ENCODE data around the gene OGFOD2.

OGFOD2 gene

GRCh38 chr12:122977655-122978392, 2.8 kb downstream of the OGFOD2 start:
- no peak for DNase-seq (ENCODE audit: low read depth in 2 of 2)

- no peak for DNase-seq (ENCODE audit: low read depth in 2 of 2)
Measured at GRCh38 chr12:122978507-122978955, 3.5 kb downstream of the OGFOD2 start.

DNA sequence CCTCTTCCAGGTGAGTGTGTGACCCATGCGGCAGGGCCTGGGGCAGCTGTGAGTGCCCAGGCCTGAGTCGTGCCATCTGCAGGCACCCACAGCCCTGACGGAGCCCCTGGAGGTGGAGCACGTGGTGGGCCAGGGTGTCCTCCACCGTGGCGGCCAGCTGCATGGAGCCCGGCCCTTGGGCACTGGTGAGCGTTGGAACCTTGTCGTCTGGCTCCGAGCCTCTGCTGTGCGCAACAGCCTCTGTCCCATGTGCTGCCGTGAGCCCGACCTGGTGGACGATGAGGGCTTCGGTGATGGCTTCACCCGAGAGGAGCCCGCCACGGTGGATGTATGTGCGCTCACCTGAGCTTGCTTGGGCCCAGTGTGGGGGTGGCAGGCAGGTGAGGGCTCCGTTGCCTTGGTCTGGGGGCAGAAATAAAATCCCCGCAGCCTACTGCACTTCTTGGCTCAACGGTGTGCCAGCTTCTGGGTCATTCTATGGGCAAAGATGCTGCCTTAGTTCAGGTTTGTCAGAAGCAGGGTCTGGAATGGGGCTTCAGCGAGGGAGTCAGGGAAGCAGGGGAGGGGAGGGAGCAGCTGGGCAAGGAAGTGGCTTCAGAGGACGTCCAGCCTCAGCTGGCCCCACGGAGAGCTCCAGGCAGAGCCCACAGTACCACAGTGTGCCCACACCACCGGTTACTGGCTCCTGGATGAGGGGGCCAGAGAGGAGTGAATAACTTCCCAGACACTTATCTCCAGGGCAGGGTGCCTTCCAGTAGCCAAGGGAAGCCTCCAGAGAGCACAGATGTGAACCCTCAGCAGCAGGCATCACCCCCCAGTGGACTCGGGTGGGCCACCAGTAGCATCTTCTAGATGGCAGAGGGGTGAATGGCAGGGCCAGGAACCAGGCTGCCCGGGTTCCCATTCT, 4.2 kb downstream of the OGFOD2 start:
- no peak for DNase-seq (ENCODE audit: low read depth in 2 of 2)

- DNase-seq (ENCODE audit: low read depth in 2 of 2): no peak
Measured at GRCh38 chr12:122979908-122980182, 4.8 kb downstream of the OGFOD2 start.

- peak in 1 of 2 experiments; percentile 25 for DNase-seq (ENCODE audit: low read depth in 2 of 2)
Measured at GRCh38 chr12:122980183-122981035, 5.4 kb downstream of the OGFOD2 start, which contains the start of gene ARL6IP4. ARL6IP4 (plus strand) TSS chr12:122980681; CDS start chr12:122981140, 459 bp downstream.

- DNase-seq (ENCODE audit: low read depth in 2 of 2): no peak
Measured at GRCh38 chr12:122981036-122981471, 6.0 kb downstream of the OGFOD2 start.

DNA sequence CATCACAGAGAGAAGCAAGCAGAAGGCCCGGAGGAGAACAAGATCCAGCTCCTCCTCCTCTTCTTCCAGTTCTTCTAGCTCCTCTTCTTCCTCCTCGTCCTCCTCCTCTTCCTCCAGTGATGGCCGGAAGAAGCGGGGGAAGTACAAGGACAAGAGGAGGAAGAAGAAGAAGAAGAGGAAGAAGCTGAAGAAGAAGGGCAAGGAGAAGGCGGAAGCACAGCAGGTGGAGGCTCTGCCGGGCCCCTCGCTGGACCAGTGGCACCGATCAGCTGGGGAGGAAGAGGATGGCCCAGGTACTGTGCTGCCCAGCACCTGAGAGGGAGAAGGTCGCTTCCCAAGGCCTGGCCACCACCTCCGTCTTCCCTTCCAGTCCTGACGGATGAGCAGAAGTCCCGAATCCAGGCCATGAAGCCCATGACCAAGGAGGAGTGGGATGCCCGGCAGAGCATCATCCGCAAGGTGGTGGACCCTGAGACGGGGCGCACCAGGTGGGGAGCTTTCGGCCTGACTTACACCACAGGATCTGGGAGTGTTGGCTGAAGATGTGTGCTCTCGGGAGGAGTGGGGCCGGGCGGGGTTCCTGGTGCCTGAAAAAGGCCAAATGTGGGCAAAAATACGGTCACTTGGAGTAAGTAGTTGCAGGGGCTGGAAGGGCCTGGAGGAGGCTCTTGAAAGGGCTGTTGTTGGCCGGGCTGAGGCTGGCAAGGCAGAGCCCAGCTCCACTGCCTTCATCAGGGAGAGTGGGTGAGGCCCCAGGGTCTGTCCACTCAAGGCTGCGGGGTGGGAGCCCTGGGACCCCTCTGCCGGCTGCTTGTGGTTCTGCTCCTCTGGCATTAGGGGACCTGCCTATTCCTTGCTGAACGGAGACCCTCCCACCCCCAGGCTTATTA, 6.8 kb downstream of the OGFOD2 start:
- DNase-seq (ENCODE audit: low read depth in 2 of 2): no peak

- no peak for DNase-seq (ENCODE audit: low read depth in 2 of 2)
Measured at GRCh38 chr12:122982477-122982815, 7.4 kb downstream of the OGFOD2 start.

DNA sequence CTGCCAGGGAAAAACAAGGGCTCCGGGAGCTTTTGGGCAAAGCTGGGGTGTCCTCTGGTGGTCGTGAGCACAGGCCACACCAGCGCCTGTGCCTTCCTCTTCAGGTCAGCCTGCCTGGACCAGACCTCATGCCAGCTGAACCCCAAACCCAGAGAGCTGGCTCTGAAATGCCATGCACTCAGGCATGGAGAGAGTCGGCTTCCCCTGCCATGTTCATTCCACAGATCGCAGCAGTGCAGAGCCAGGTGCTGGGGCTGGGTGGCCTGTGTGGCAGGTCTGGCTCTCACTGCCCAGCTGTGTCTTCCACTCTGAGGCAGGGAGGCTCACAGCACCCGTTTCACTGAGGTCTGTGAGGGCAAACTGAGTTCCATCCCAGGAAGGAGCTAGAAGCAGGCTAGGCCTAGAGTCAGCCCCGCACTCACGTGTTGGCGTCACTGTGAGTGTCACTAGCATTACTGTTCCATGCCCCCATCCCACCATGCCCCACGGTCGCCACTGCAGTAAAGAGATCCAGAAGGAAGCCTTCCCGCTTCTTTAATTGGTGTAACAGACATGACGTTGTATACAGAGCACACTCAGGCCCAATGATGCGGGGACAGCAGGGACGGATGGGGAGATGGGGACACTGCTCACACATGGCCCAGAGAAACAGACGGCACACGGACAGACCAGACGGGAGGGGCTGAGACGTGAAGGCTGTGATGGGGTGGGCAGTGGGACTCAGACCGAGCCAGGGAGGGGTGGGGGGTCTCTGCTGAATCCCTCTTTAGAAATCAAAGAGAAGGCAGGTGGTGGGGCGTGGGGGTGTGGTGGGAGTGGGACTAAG, 8.1 kb downstream of the OGFOD2 start:
- no peak for DNase-seq (ENCODE audit: low read depth in 2 of 2)

DNA sequence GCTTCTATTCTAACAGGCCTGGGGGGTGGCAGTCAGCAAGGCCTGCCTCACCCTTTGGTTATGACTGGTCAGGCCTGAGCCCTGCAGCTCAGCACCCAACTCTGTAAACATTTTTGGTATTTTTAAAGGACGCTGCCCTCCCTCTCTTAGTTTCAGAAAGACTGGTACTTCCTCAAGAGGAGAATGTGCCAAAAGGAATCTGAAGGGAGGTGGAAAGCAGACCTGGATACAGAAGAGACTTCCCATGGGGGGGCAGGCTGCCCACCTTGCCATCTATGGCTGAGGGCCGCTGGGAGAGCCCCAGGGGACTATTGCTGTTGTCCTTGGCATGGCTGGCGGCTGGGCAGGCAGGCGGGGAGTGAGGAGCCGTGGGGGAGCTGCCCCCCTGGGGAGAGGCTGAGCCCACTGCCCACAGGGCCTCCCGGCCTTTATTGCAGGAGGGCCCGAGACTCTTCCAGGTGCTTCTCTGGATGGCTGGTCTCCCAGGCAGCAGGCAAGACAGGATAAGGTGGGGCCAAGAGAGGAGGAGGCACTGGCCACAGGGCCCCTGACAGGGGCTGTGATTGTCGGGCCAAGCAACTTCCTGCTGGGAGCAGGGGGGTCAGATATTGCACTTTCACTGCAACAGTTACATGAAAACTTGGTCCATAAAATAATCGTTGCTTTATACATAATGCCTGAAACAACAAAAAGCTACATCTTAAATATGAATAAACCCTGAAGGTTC, 8.9 kb downstream of the OGFOD2 start:
- no peak for DNase-seq (ENCODE audit: low read depth in 2 of 2)

- DNase-seq (ENCODE audit: low read depth in 2 of 2): no peak
Measured at GRCh38 chr12:122984612-122985337, 9.7 kb downstream of the OGFOD2 start.

- DNase-seq (ENCODE audit: low read depth in 2 of 2): no peak
Measured at GRCh38 chr12:122985338-122986257, 10.6 kb downstream of the OGFOD2 start.

DNA sequence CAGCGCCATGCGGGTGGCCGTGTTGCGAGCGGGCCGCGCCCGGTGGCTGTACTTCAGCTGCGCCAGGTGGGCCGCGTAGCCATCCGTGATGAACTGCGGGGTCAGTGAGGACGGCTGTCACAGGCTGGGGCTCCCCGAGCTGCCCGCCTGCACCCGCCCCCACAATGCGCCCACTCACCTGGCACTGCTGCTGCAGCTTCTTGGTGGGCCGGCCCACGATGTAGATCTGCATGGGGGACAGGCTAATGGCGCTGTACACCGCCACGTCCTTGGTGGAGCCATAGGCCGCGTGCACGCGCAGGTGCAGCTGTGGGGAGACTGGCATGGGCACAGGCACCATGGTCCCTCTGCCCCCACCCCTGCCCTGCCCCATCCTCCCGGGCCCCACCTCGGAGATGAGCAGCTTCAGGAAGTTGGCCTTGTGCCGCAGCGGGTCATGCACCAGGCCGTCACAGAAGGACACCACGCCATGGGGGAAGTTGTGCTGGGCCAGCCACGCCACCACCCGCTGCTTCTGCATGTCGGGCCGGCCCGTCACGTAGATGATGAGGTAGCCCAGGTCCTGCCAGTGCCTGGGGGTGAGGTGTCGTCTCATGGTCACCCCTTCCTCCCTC, 11.3 kb downstream of the OGFOD2 start:
- DNase-seq (ENCODE audit: low read depth in 2 of 2): no peak

DNA sequence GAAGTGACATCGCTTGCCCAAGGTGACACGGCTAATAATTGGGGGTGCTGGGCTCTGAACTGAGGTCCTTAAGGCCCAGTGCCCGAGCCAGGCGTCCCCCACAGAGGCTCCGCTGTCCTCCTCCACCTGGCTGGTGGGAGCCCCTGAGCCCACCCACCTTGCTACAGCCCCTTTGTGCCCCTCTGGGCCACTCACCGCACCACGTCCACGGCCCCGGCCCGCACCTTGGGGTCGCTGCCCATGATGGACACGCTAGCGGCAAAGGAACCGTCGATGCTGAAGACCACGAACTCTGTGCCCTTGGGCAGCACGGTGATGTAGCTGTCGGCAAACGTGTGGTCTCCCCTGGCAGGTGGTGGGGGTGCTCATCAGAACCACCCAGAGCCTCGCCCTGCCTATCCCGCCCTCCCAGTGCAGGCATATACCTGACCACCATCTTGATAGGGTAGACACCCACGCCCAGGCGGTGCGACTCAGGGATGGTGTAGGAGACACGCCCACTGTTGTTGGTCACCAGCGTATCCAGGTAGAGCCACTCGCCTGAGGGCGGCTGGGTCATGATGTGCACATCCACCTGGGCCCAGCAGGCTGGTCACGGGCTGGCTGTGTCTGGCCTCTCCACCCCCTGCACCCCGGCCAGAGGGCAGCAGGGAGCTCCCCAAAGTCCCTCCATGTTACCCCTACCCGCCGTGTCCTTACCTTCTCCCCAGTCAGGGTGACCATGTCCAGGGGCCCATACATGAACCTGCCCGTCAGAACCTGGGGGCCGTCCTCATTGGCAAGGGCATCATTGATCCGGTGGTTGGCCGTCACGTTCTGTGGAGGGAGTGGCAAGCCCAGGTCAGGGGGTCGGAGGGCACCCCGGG, 12.3 kb downstream of the OGFOD2 start:
- DNase-seq (ENCODE audit: low read depth in 2 of 2): no peak

- DNase-seq (ENCODE audit: low read depth in 2 of 2): no peak
Measured at GRCh38 chr12:122988036-122988435, 13.0 kb downstream of the OGFOD2 start.

DNA sequence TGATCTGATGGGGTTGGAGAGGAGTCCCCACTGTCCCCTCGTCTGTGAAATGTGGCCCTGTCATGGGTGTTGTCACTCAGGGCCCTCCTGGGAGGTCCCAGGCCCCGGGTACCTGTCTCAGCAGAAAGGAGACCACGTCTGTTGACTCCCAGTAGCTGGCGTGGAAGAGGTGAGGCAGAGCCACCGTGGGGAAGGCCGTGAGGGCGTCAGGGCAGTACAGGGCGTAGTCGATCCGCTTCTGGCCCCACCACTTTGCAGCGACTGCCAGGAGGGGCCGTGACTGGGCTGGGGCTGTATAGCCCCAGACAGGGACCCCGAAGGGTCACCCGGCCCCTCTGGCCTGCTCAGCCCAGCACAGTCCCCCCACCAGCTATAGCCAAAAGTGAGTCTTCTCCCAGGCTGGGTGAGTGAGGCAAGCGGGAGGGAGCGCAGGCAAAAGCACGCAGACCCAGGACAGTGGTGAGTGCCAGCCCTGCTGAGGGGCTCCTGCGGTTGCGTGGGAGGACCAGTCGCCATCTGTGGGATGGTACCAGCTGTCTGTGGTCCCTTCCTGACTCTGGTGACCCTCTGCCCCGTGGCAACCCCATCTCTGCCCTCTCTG, 13.7 kb downstream of the OGFOD2 start:
- DNase-seq (ENCODE audit: low read depth in 2 of 2): no peak
